SHP77 treated with DMSO at 0.1 percent for 48 hours (cell line): ENCODE results near the gene ABCB10.
"Not testable (repeated sequence)": the region's sequence is repeated elsewhere in the genome, so short reads cannot be mapped to it uniquely, and the experiment has no call there.

Experiments
- DNase-seq: peaks from one replicate; lab custom pipeline; 2025; lab: John Stamatoyannopoulos, UW

ABCB10 gene

GRCh38 chr1:229572286-229572685 lies 13.8 kb upstream of the ABCB10 start:
- DNase-seq: no peak

- no peak for DNase-seq
Measured at GRCh38 chr1:229570891-229571516, 12.5 kb upstream of the ABCB10 start.

- DNase-seq: no peak
Measured at GRCh38 chr1:229570305-229570704, 11.8 kb upstream of the ABCB10 start.

GRCh38 chr1:229567109-229567868 lies 8.8 kb upstream of the ABCB10 start:
- DNase-seq: no peak

GRCh38 chr1:229563701-229564100 lies 5.2 kb upstream of the ABCB10 start:
- no peak for DNase-seq

- no peak for DNase-seq
Measured at GRCh38 chr1:229563241-229563640, 4.7 kb upstream of the ABCB10 start.

GRCh38 chr1:229562686-229563085 lies 4.2 kb upstream of the ABCB10 start:
- no peak for DNase-seq

GRCh38 chr1:229561141-229561540 lies 2.6 kb upstream of the ABCB10 start:
- DNase-seq: no peak

GRCh38 chr1:229560124-229560523 lies 1.6 kb upstream of the ABCB10 start:
- not testable (repeated sequence) for DNase-seq

GRCh38 chr1:229559336-229559801 lies 862 bp upstream of the ABCB10 start:
- not testable (repeated sequence) for DNase-seq

- DNase-seq: no peak
Measured at GRCh38 chr1:229557913-229558414, 543 bp downstream of the ABCB10 start.

- no peak for DNase-seq
Measured at GRCh38 chr1:229557200-229557850, 1.2 kb downstream of the ABCB10 start.

- DNase-seq: no peak
Measured at GRCh38 chr1:229554886-229555621, 3.5 kb downstream of the ABCB10 start.

- no peak for DNase-seq
Measured at GRCh38 chr1:229553621-229554130, 4.8 kb downstream of the ABCB10 start.

GRCh38 chr1:229552732-229553131 lies 5.8 kb downstream of the ABCB10 start:
- DNase-seq: no peak

GRCh38 chr1:229550812-229551567 lies 7.5 kb downstream of the ABCB10 start:
- DNase-seq: no peak

GRCh38 chr1:229547542-229547941 lies 11.0 kb downstream of the ABCB10 start:
- no peak for DNase-seq

GRCh38 chr1:229544587-229544986 lies 13.9 kb downstream of the ABCB10 start:
- DNase-seq: no peak

GRCh38 chr1:229539863-229540506 lies 18.5 kb downstream of the ABCB10 start:
- DNase-seq: no peak

- DNase-seq: no peak
Measured at GRCh38 chr1:229538945-229539344, 19.6 kb downstream of the ABCB10 start.

- DNase-seq: no peak
Measured at GRCh38 chr1:229537894-229538293, 20.6 kb downstream of the ABCB10 start.
